K562 (cell line): ENCODE results near the gene ZNF200. TPM values are rescaled to one million over a fixed set of nuclear protein-coding genes. Genes with fewer than 3 reads are reported as not detected.

Experiments used
- ATAC-seq: fragments of 200-7000 bp; cut with Tn5 transposase; 3 replicates; pipeline ENCODE4 v1.9.1; 2020; ENCODE audit warnings: moderate library complexity
- BruUV-seq: library from RNA; stranded (reverse); fragments of 400-500 nt; replicated peaks from 2 replicates; lab custom pipeline; 2021; lab: Mats Ljungman, UMichigan
- CTCF ChIA-PET: fragments of 300-600 bp; formaldehyde crosslinking; extraction: SDS; loops from one replicate; lab custom pipeline; 2021; ENCODE audit warnings: low intra/inter-chr PET ratio; lab: Yijun Ruan, JAX
- POLR2A ChIA-PET: fragments of 300-600, 350-650 bp; sonication (Branson Sonifier 250); formaldehyde crosslinking; extraction: SDS; loops from one replicate; lab custom pipeline; 2021; ENCODE audit warnings: antibody characterized with exemption, inconsistent platforms; lab: Yijun Ruan, JAX
- DNase-seq, 4 experiments: peaks; one replicate each; pipeline versions ENCODE4 v3.0.0 to v3.0.0-alpha.2; 2011 to 2018; ENCODE audit warnings: low spot score in 3 of 4, mixed read lengths in 3 of 4; ENCODE audit errors: extremely low read depth in 1 of 4
- FAIRE-seq: peaks from 2 replicates; lab custom pipeline; 2011; peaks lifted over from hg19 to GRCh38; lab: Jason Lieb, UNC
- H2AFZ ChIP-seq: 2 replicates; pipeline ENCODE4 v1.6.0; 2011; ENCODE audit warnings: low read depth, low read length, control low read depth, inconsistent platforms
- H3K27ac ChIP-seq: fragments of 200-600 bp; 3 replicates; pipeline ENCODE4 v1.8.0; 2011; ENCODE audit warnings: low read depth, mild to moderate bottlenecking, control low read depth, inconsistent platforms, low read length, moderate library complexity, mixed read lengths; ENCODE audit errors: extremely low read depth
- H3K27me3 ChIP-seq, 2 experiments: fragments of 300-600 bp in 1 of 2; 2 replicates in 1 of 2; 3 replicates in 1 of 2; pipeline versions ENCODE4 v1.6.0 to v1.8.0; 2011; ENCODE audit warnings: inconsistent platforms in 2 of 2, low read length in 2 of 2, mild to moderate bottlenecking in 1 of 2, mixed read lengths in 1 of 2, moderate library complexity in 1 of 2; ENCODE audit not compliant: control insufficient read depth in 2 of 2, insufficient read depth in 2 of 2
- H3K36me3 ChIP-seq: fragments of 300-600 bp; 3 replicates; pipeline ENCODE4 v1.8.0; 2011; ENCODE audit warnings: mild to moderate bottlenecking, low read length, inconsistent platforms; ENCODE audit not compliant: control insufficient read depth, insufficient read depth
- H3K4me1 ChIP-seq, 2 experiments: fragments of 200-600 bp in 1 of 2; replicated peaks in 1 of 2; 2 replicates in 1 of 2; 3 replicates in 1 of 2; pipeline versions ENCODE4 v1.5.1 to v1.8.0; 2011; ENCODE audit warnings: inconsistent platforms in 2 of 2, low read length in 2 of 2, mild to moderate bottlenecking in 1 of 2, mixed read lengths in 1 of 2, moderate library complexity in 1 of 2; ENCODE audit not compliant: control insufficient read depth in 2 of 2, insufficient read depth in 2 of 2
- H3K4me2 ChIP-seq: 2 replicates; pipeline ENCODE4 v1.6.1; 2011; ENCODE audit warnings: low read length, control low read depth, inconsistent platforms, mixed read lengths; ENCODE audit not compliant: insufficient read depth
- H3K4me3 ChIP-seq: fragments of 200-600 bp; sonication (generic), shearing (Covaris generic); 2 replicates; pipeline ENCODE4 v1.5.1; 2016; ENCODE audit warnings: control low read depth, inconsistent platforms
- H3K79me2 ChIP-seq: fragments of 200-600 bp; 3 replicates; pipeline ENCODE4 v1.8.0; 2011; ENCODE audit warnings: low read length, inconsistent platforms; ENCODE audit not compliant: control insufficient read depth, insufficient read depth
- H3K9ac ChIP-seq, 2 experiments: 2 replicates each; pipeline versions ENCODE4 v1.6.0 to v1.6.1; 2011; ENCODE audit warnings: low read depth in 2 of 2, low read length in 2 of 2, control low read depth in 1 of 2, inconsistent platforms in 1 of 2, mild to moderate bottlenecking in 1 of 2, mixed read lengths in 1 of 2; ENCODE audit not compliant: insufficient read depth in 1 of 2
- H3K9me1 ChIP-seq: one replicate; pipeline ENCODE4 v1.6.0; 2011; ENCODE audit warnings: inconsistent platforms, mild to moderate bottlenecking, low read length, moderate library complexity; ENCODE audit not compliant: control insufficient read depth, insufficient read depth
- H3K9me3 ChIP-seq: replicated peaks from 2 replicates; pipeline ENCODE4 v1.5.1; 2011; ENCODE audit warnings: low read depth, low read length, inconsistent platforms; ENCODE audit not compliant: control insufficient read depth, insufficient read depth
- H4K20me1 ChIP-seq: replicated peaks from 2 replicates; pipeline ENCODE4 v1.6.1; 2011; ENCODE audit warnings: low read length, inconsistent platforms, mixed read lengths; ENCODE audit not compliant: control insufficient read depth, insufficient read depth
- BRF2 ChIP-seq: IDR thresholded peaks from 3 replicates; pipeline ENCODE4 v1.6.1; 2011; ENCODE audit warnings: borderline replicate concordance, mild to moderate bottlenecking; ENCODE audit not compliant: insufficient read length, insufficient read depth
- CBX8 ChIP-seq: fragments of 200-600 bp; sonication (generic); IDR thresholded peaks from 2 replicates; pipeline ENCODE4 v1.6.1; 2012; ENCODE audit warnings: borderline replicate concordance, mixed run types, low read depth, mild to moderate bottlenecking, moderate library complexity, mixed read lengths, low read length, control low read depth, inconsistent platforms; ENCODE audit not compliant: poor library complexity, severe bottlenecking; ENCODE audit errors: extremely low read depth
- CC2D1A ChIP-seq: fragments of 450-650 bp; IDR thresholded peaks from 2 replicates; pipeline ENCODE4 v1.6.1; 2017; ENCODE audit warnings: mild to moderate bottlenecking
- CEBPG ChIP-seq, 3 experiments: fragments of 200-800 bp in 1 of 3; sonication (Bioruptor generic) in 1 of 3; sonication (generic) in 1 of 3; formaldehyde crosslinking in 1 of 3; IDR thresholded peaks in 2 of 3; conservative IDR thresholded peaks in 1 of 3; 2 replicates each; pipeline versions ENCODE4 v1.6.1 to v1.8.0; 2016 to 2022; ENCODE audit warnings: missing compliant biosample characterization in 2 of 3, missing genetic modification characterization in 2 of 3, mild to moderate bottlenecking in 1 of 3, missing genetic modification reagents in 1 of 3
- EHMT2 ChIP-seq: fragments of 450-650 bp; IDR thresholded peaks from 2 replicates; pipeline ENCODE4 v1.6.1; 2018; ENCODE audit warnings: antibody characterized with exemption
- HINFP ChIP-seq: fragments of 450-650 bp; conservative IDR thresholded peaks from 2 replicates; pipeline ENCODE4 v1.6.1; 2016; ENCODE audit warnings: missing genetic modification characterization, low read depth, mild to moderate bottlenecking, control low read depth, missing compliant biosample characterization
- NCOR1 ChIP-seq: fragments of 450-650 bp; IDR thresholded peaks from 2 replicates; pipeline ENCODE4 v1.6.1; 2016; ENCODE audit warnings: mild to moderate bottlenecking, moderate library complexity
- PHB2 ChIP-seq: fragments of 450-650 bp; IDR thresholded peaks from 2 replicates; pipeline ENCODE4 v1.6.1; 2017; ENCODE audit warnings: low read depth
- SETDB1 ChIP-seq: IDR thresholded peaks from one replicate; pipeline ENCODE4 v1.6.1; 2012; ENCODE audit warnings: low read length, control low read depth, inconsistent platforms
- SMAD1 ChIP-seq: fragments of 150-350 bp; IDR thresholded peaks from 2 replicates; pipeline ENCODE4 v1.6.1; 2014; ENCODE audit warnings: low read length, low read depth; ENCODE audit not compliant: partially characterized antibody
- ZBTB12 ChIP-seq: fragments of 250-450 bp; sonication (Bioruptor Pico); IDR thresholded peaks from 2 replicates; pipeline ENCODE4 v1.4.0; 2020
- ZBTB26 ChIP-seq: fragments of 450-650 bp; formaldehyde crosslinking; IDR thresholded peaks from 2 replicates; pipeline ENCODE4 v1.4.0; 2022; ENCODE audit warnings: missing genetic modification characterization
- ZNF143 ChIP-seq: sonication (generic); formaldehyde crosslinking; IDR thresholded peaks from 2 replicates; pipeline ENCODE4 v1.9.0; 2022; ENCODE audit warnings: mild to moderate bottlenecking, missing genetic modification reagents
- ZNF23 ChIP-seq: fragments of 250-450 bp; sonication (Bioruptor Pico); IDR thresholded peaks from 2 replicates; pipeline ENCODE4 v1.4.0; 2020; ENCODE audit warnings: mild to moderate bottlenecking
- ZSCAN32 ChIP-seq: fragments of 450-650 bp; formaldehyde crosslinking; IDR thresholded peaks from 2 replicates; pipeline ENCODE4 v1.4.0; 2020; ENCODE audit warnings: mild to moderate bottlenecking, moderate library complexity
- WGBS: fragments of 100-300 bp; shearing (Covaris generic); methylation state at CpG from one replicate; pipeline ENCODE4 v1.1.6; 2016; ENCODE audit warnings: low coverage, mixed read lengths; ENCODE audit not compliant: insufficient coverage; ENCODE audit errors: missing lambda C conversion rate; 5-methylcytosine and 5-hydroxymethylcytosine counted together
- in situ Hi-C: fragments of 300-500 bp; cut with MboI; formaldehyde crosslinking; loops from 4 replicates; pipeline ENCODE4 v1.15.0; 2018; ENCODE audit warnings: inconsistent platforms, mixed read lengths
- intact Hi-C: fragments of 100-400 bp; cut with micrococcal nuclease; formaldehyde crosslinking; loops from 2 replicates; pipeline ENCODE4 v1.14.2; 2022
- polyA plus RNA-seq, 8 experiments: library from polyadenylated mRNA; depleted of rRNA in 4 of 8; stranded (reverse) in 5 of 8; unstranded in 3 of 8; fragments of >200 nt; fragmentation: Nextera tagmentation in 2 of 8; fragmentation: Illumina TruSeq in 1 of 8; extraction: Ambion mirVana in 2 of 8; extraction: Trizol in 1 of 8; gene quantifications; 2 replicates each; pipeline versions ENCODE4 v1.2.1 to v1.2.3, GENCODE V29; 2011 to 2014; ENCODE audit warnings: inconsistent platforms in 1 of 8, missing spikeins in 1 of 8
- total RNA-seq, 7 experiments: library from RNA; depleted of rRNA in 6 of 7; stranded (reverse); fragments of >200 nt in 6 of 7; fragmentation: Illumina TruSeq in 2 of 7; extraction: Trizol in 2 of 7; gene quantifications; 2 replicates each; pipeline versions ENCODE4 v1.2.1 to v1.2.3, GENCODE V29; 2011 to 2021; ENCODE audit warnings: low replicate concordance in 1 of 7

Gene ZNF200
- total and polyA plus RNA-seq, 9 of the 15 experiments (the other 6 are each of a cell fraction or from before 2014, with no cell fraction given): 4.8 to 14.5 (median 9.2) TPM

- Histone ChIP-seq H2AFZ (peak overlapping the region; percentile 66), H3K4me2 (peak overlapping the region; percentile 71), H3K9ac (peak overlapping the region; percentile 47 to 94; a peak in 3 of 4 replicates), H3K9me3 (no peaks in the 10 kb centered on the region), H3K27me3 (peaks cover 0 to 3% of the 10 kb centered on the region in 2 experiments; a peak in 1 of 5 replicates), H3K36me3 (no peaks in the 10 kb centered on the region), H4K20me1 (0 out of 2 replicates have a peak, but pooled peaks cover 5% of the 10 kb centered on the region), H3K27ac (no peak overlapping the region), H3K79me2 (no peaks in the 10 kb centered on the region), H3K4me3 (peak overlapping the region; percentile 51), H3K4me1 (peaks cover 6 to 48% of the 10 kb centered on the region in 2 experiments; a peak in 3 of 5 replicates), H3K9me1 (no peaks in the 10 kb centered on the region)
- ChIA-PET CTCF (no interaction called here), POLR2A (interaction anchor here (0.6 to 1.5 kb wide), 3 partner anchors 27 to 285 kb away, joined by 3 to 9 read pairs (median 4); no protein-coding TSS in a partner anchor)
- DNase-seq: peak; percentile 52 to 90 (median 66)
- intact Hi-C loops (loop anchor here (10.0 kb wide), 1 partner anchor 121 kb away; no protein-coding TSS in a partner anchor), in situ Hi-C loops (no loop called here)
- peak; percentile 76 for ATAC-seq
- WGBS: 7% methylated on average over 34 of the region's 39 CpGs
- peak; percentile 77 for FAIRE-seq
- BruUV-seq: no TSS peak
- no peak for TF ChIP-seq ZNF143 (CRISPR knock-in tag)
- TF ChIP-seq ZSCAN32 (CRISPR knock-in tag): no peak
- no peak for TF ChIP-seq ZNF23 (CRISPR knock-in tag)
- TF ChIP-seq SMAD1: no peak
- no peak for TF ChIP-seq ZBTB12 (CRISPR knock-in tag)
- TF ChIP-seq PHB2: no peak
- 0 out of 2 replicates have a peak, but pooled peaks have one; percentile 4 for TF ChIP-seq NCOR1
- no peak for TF ChIP-seq EHMT2
- no peak for TF ChIP-seq SETDB1
- TF ChIP-seq CEBPG (CRISPR knock-in tag; IDR thresholded peaks at IDR 0.05): no peak; the same call in 1 of the 2 replicates
- no peak for TF ChIP-seq CEBPG (tag; conservative IDR thresholded peaks at IDR 0.05 in 1 of 2, IDR thresholded peaks at IDR 0.05 in 1 of 2)
- no peak for TF ChIP-seq CBX8
- no peak for TF ChIP-seq ZBTB26
- no peak for TF ChIP-seq BRF2
- TF ChIP-seq CC2D1A: no peak
- no peak for TF ChIP-seq HINFP (tag)
These were observed 59.5 kb downstream of the ZNF200 start for GRCh38 chr16:3175157-3176093.
